HG03354 (cell line): ENCODE measurements around the gene TRABD2B.

Source experiments
- ATAC-seq: cut with Tn5 transposase; IDR thresholded peaks from one replicate; pipeline ENCODE4 v1.9.1; 2021; ENCODE audit warnings: mild to moderate bottlenecking; ENCODE audit not compliant: unreplicated experiment, poor library complexity, severe bottlenecking

Gene TRABD2B

GRCh38 chr1:47894410-47895278 lies 102.5 kb downstream of the TRABD2B start:
- no peak for ATAC-seq

- no peak for ATAC-seq
These were observed 103.8 kb downstream of the TRABD2B start for GRCh38 chr1:47893412-47893811.

GRCh38 chr1:47890779-47891178 lies 106.4 kb downstream of the TRABD2B start:
- ATAC-seq = no peak

GRCh38 chr1:47888294-47888629 lies 108.9 kb downstream of the TRABD2B start:
- no peak for ATAC-seq

- no peak for ATAC-seq
These were observed 109.5 kb downstream of the TRABD2B start for GRCh38 chr1:47887475-47888293.

- ATAC-seq = no peak
These were observed 110.1 kb downstream of the TRABD2B start for GRCh38 chr1:47887060-47887459.

GRCh38 chr1:47886141-47886540 lies 111.0 kb downstream of the TRABD2B start:
- ATAC-seq = no peak

- ATAC-seq = no peak
These were observed 111.9 kb downstream of the TRABD2B start for GRCh38 chr1:47885062-47885830.

GRCh38 chr1:47883963-47884362 lies 113.2 kb downstream of the TRABD2B start:
- no peak for ATAC-seq

- no peak for ATAC-seq
These were observed 115.4 kb downstream of the TRABD2B start for GRCh38 chr1:47881505-47882442.

- ATAC-seq = no peak
These were observed 120.6 kb downstream of the TRABD2B start for GRCh38 chr1:47876587-47876963.

GRCh38 chr1:47875831-47876586 lies 121.2 kb downstream of the TRABD2B start:
- ATAC-seq = no peak

GRCh38 chr1:47875036-47875435 lies 122.1 kb downstream of the TRABD2B start:
- ATAC-seq = no peak

GRCh38 chr1:47873337-47873736 lies 123.8 kb downstream of the TRABD2B start:
- ATAC-seq = no peak

- no peak for ATAC-seq
These were observed 124.3 kb downstream of the TRABD2B start for GRCh38 chr1:47872886-47873285.

GRCh38 chr1:47871799-47872353 lies 125.3 kb downstream of the TRABD2B start:
- ATAC-seq = no peak

- no peak for ATAC-seq
These were observed 126.1 kb downstream of the TRABD2B start for GRCh38 chr1:47870946-47871676.

GRCh38 chr1:47870480-47870879 lies 126.7 kb downstream of the TRABD2B start:
- no peak for ATAC-seq
